H1 (cell line): ENCODE measurements around the gene SIN3B. TPM values are rescaled to one million over a fixed set of nuclear protein-coding genes. Genes with fewer than 3 reads are reported as not detected.

Experiments
- CTCF ChIA-PET: fragments of 300-600 bp; sonication (Branson Sonifier 250); formaldehyde crosslinking; loops from one replicate; lab custom pipeline; 2021; ENCODE audit not compliant: partially characterized antibody; lab: Charles Lee
- POLR2A ChIA-PET: fragments of 300-600 bp; sonication (Branson Sonifier 250); formaldehyde crosslinking; loops from one replicate; lab custom pipeline; 2021; ENCODE audit warnings: inconsistent platforms; ENCODE audit not compliant: partially characterized antibody; lab: Charles Lee
- DNase-seq, 2 experiments: peaks; one replicate each; pipeline versions ENCODE4 v3.0.0 to v3.0.0-alpha.2; 2010 to 2022; ENCODE audit warnings: low spot score in 2 of 2, low read depth in 1 of 2, mixed read lengths in 1 of 2
- FAIRE-seq: peaks from 2 replicates; lab custom pipeline; 2011; peaks lifted over from hg19 to GRCh38; lab: Jason Lieb, UNC
- H2AFZ ChIP-seq: 2 replicates; pipeline ENCODE4 v1.8.1; 2012; ENCODE audit warnings: low read length, inconsistent platforms
- H2AK5ac ChIP-seq: 2 replicates; pipeline ENCODE4 v1.6.1; 2013; ENCODE audit warnings: low read depth, low read length
- H2BK120ac ChIP-seq: replicated peaks from 2 replicates; pipeline ENCODE3; 2013; ENCODE audit warnings: low read depth, low read length, inconsistent platforms
- H2BK12ac ChIP-seq: 2 replicates; pipeline ENCODE4 v1.6.1; 2013; ENCODE audit warnings: low read depth, low read length
- H2BK15ac ChIP-seq: 2 replicates; pipeline ENCODE4 v1.6.1; 2013; ENCODE audit warnings: low read length
- H2BK20ac ChIP-seq: 2 replicates; pipeline ENCODE4 v1.6.1; 2013; ENCODE audit warnings: low read length
- H2BK5ac ChIP-seq: 2 replicates; pipeline ENCODE4 v1.6.1; 2013; ENCODE audit warnings: low read depth, low read length
- H3K14ac ChIP-seq: 2 replicates; pipeline ENCODE4 v1.6.1; 2013; ENCODE audit warnings: inconsistent platforms; ENCODE audit not compliant: insufficient read length
- H3K18ac ChIP-seq: 2 replicates; pipeline ENCODE4 v1.6.1; 2013; ENCODE audit warnings: low read length; ENCODE audit errors: extremely low read depth
- H3K23ac ChIP-seq: 2 replicates; pipeline ENCODE4 v1.6.1; 2013; ENCODE audit warnings: inconsistent platforms; ENCODE audit not compliant: insufficient read length
- H3K23me2 ChIP-seq: 2 replicates; pipeline ENCODE4 v1.6.1; 2013; ENCODE audit warnings: low read depth, low read length
- H3K27ac ChIP-seq: 2 replicates; pipeline ENCODE4 v1.6.1; 2011; ENCODE audit warnings: low read depth, low read length, inconsistent platforms
- H3K27me3 ChIP-seq, 4 experiments: replicated peaks in 1 of 4; 1 replicate in 1 of 4; 2 replicates in 3 of 4; pipeline versions ENCODE4 v1.6.1 to v1.8.1; 2011 to 2013; ENCODE audit warnings: low read length in 3 of 4, mild to moderate bottlenecking in 3 of 4, inconsistent platforms in 2 of 4, mixed read lengths in 2 of 4, moderate library complexity in 1 of 4; ENCODE audit not compliant: control insufficient read depth in 3 of 4, insufficient read depth in 3 of 4; ENCODE audit errors: extremely low read depth in 1 of 4
- H3K36me3 ChIP-seq, 4 experiments: 2 replicates each; pipeline versions ENCODE4 v1.6.1 to v1.8.1; 2011 to 2013; ENCODE audit warnings: mild to moderate bottlenecking in 4 of 4, low read length in 3 of 4, moderate library complexity in 2 of 4, control low read depth in 1 of 4, inconsistent platforms in 1 of 4; ENCODE audit not compliant: insufficient read depth in 4 of 4, control insufficient read depth in 2 of 4
- H3K4ac ChIP-seq: replicated peaks from 2 replicates; pipeline ENCODE3; 2013; ENCODE audit warnings: low read length, low read depth, mixed read lengths, inconsistent platforms; ENCODE audit not compliant: insufficient read length
- H3K4me1 ChIP-seq, 4 experiments: replicated peaks in 1 of 4; 1 replicate in 1 of 4; 2 replicates in 3 of 4; pipeline versions ENCODE4 v1.6.1 to v1.8.1; 2011 to 2013; ENCODE audit warnings: low read length in 3 of 4, inconsistent platforms in 2 of 4, mixed read lengths in 1 of 4; ENCODE audit not compliant: insufficient read depth in 4 of 4, control insufficient read depth in 3 of 4
- H3K4me2 ChIP-seq, 2 experiments: 2 replicates each; pipeline versions ENCODE4 v1.6.1 to v1.8.1; 2011 to 2013; ENCODE audit warnings: low read depth in 2 of 2, low read length in 2 of 2, control low read depth in 1 of 2, inconsistent platforms in 1 of 2, mild to moderate bottlenecking in 1 of 2; ENCODE audit not compliant: insufficient read depth in 1 of 2
- H3K4me3 ChIP-seq, 4 experiments: fragments of 200-600, 300-600 bp in 1 of 4; sonication (generic), shearing (Covaris generic), sonication (Bioruptor Twin) in 1 of 4; 2 replicates each; pipeline versions ENCODE4 v1.5.1 to v1.8.1; 2011 to 2016; ENCODE audit warnings: low read length in 4 of 4, low read depth in 3 of 4, control low read depth in 2 of 4, inconsistent platforms in 2 of 4, mild to moderate bottlenecking in 2 of 4, mixed read lengths in 1 of 4, moderate library complexity in 1 of 4; ENCODE audit not compliant: insufficient read depth in 2 of 4; ENCODE audit errors: extremely low read depth in 1 of 4
- H3K56ac ChIP-seq: replicated peaks from 2 replicates; pipeline ENCODE3; 2013; ENCODE audit warnings: low read depth, mild to moderate bottlenecking, mixed read lengths, low read length, inconsistent platforms; ENCODE audit not compliant: insufficient read length
- H3K79me1 ChIP-seq: 2 replicates; pipeline ENCODE4 v1.6.1; 2013; ENCODE audit warnings: low read depth, low read length, control low read depth
- H3K79me2 ChIP-seq, 2 experiments: 2 replicates each; pipeline versions ENCODE4 v1.6.1 to v1.8.1; 2012 to 2013; ENCODE audit warnings: low read length in 2 of 2, mild to moderate bottlenecking in 2 of 2, inconsistent platforms in 1 of 2; ENCODE audit not compliant: insufficient read depth in 2 of 2, control insufficient read depth in 1 of 2
- H3K9ac ChIP-seq, 4 experiments: replicated peaks in 1 of 4; 1 replicate in 1 of 4; 2 replicates in 3 of 4; pipeline versions ENCODE4 v1.6.1 to v1.8.1; 2011 to 2013; ENCODE audit warnings: low read depth in 3 of 4, low read length in 3 of 4, control low read depth in 2 of 4, mild to moderate bottlenecking in 2 of 4, moderate library complexity in 2 of 4, inconsistent platforms in 1 of 4; ENCODE audit errors: extremely low read depth in 1 of 4
- H3K9me3 ChIP-seq, 2 experiments: 2 replicates each; pipeline versions ENCODE4 v1.6.1 to v1.8.1; 2012 to 2013; ENCODE audit warnings: mild to moderate bottlenecking in 2 of 2, moderate library complexity in 2 of 2, control low read depth in 1 of 2, inconsistent platforms in 1 of 2, low read depth in 1 of 2, low read length in 1 of 2, mixed read lengths in 1 of 2; ENCODE audit not compliant: insufficient read depth in 2 of 2
- H4K20me1 ChIP-seq, 2 experiments: replicated peaks in 1 of 2; 2 replicates each; pipeline versions ENCODE3 to v1.8.1; 2011 to 2013; ENCODE audit warnings: inconsistent platforms in 2 of 2, low read length in 2 of 2, mild to moderate bottlenecking in 1 of 2; ENCODE audit not compliant: insufficient read depth in 2 of 2, control insufficient read depth in 1 of 2
- H4K5ac ChIP-seq: 2 replicates; pipeline ENCODE4 v1.6.1; 2013; ENCODE audit warnings: low read length, low read depth, mixed read lengths, inconsistent platforms; ENCODE audit not compliant: insufficient read length
- H4K8ac ChIP-seq: 2 replicates; pipeline ENCODE4 v1.8.0; 2013; ENCODE audit warnings: mild to moderate bottlenecking, moderate library complexity, low read length, inconsistent platforms; ENCODE audit not compliant: insufficient read depth; ENCODE audit errors: extremely low read depth
- H4K91ac ChIP-seq: replicated peaks from 2 replicates; pipeline ENCODE3; 2013; ENCODE audit warnings: low read length, mixed read lengths, inconsistent platforms; ENCODE audit not compliant: insufficient read length
- ATF2 ChIP-seq: IDR thresholded peaks from 2 replicates; pipeline ENCODE4 v1.6.1; 2012; ENCODE audit warnings: low read length, inconsistent platforms
- CREB1 ChIP-seq: IDR thresholded peaks from 2 replicates; pipeline ENCODE4 v1.6.1; 2012; ENCODE audit warnings: inconsistent platforms
- SIN3A ChIP-seq, 2 experiments: IDR thresholded peaks in 1 of 2; conservative IDR thresholded peaks in 1 of 2; 2 replicates each; pipeline ENCODE4 v1.6.1; 2011 to 2012; ENCODE audit warnings: low read length in 2 of 2, improper control_type of control experiment in 1 of 2, low read depth in 1 of 2, mild to moderate bottlenecking in 1 of 2
- SP4 ChIP-seq: IDR thresholded peaks from 2 replicates; pipeline ENCODE4 v1.6.1; 2012; ENCODE audit warnings: low read length, inconsistent platforms
- WGBS, 2 experiments: shearing (Covaris generic) in 1 of 2; methylation state at CpG; one replicate each; pipeline versions ENCODE4 v1.1.6 to v1.1.7; 2013 to 2015; ENCODE audit warnings: low lambda C conversion rate in 2 of 2, mixed read lengths in 2 of 2, inconsistent platforms in 1 of 2, low coverage in 1 of 2, missing lambda C conversion rate in 1 of 2; ENCODE audit not compliant: insufficient replicate concordance in 2 of 2, insufficient coverage in 1 of 2, insufficient read length in 1 of 2; ENCODE audit errors: extremely low coverage in 1 of 2, missing lambda C conversion rate in 1 of 2; 5-methylcytosine and 5-hydroxymethylcytosine counted together
- polyA plus RNA-seq, 7 experiments: library from polyadenylated mRNA; depleted of rRNA in 3 of 7; stranded (reverse) in 5 of 7; unstranded in 2 of 7; fragments of >200 nt in 5 of 7; fragments of 200-250 nt in 2 of 7; gene quantifications; 1 replicate in 5 of 7; 2 replicates in 1 of 7; 4 replicates in 1 of 7; pipeline versions ENCODE4 v1.2.1 to v1.2.3, GENCODE V29; 2011 to 2013; ENCODE audit warnings: missing spikeins in 2 of 7, mixed read lengths in 2 of 7
- total RNA-seq: library from RNA; stranded (reverse); fragmentation: NEBNext Ultra II Directional; extraction: Animal tissue kit (Norgen Biotek cat#: 25700); gene quantifications from 2 replicates; pipeline ENCODE4 v1.2.1, GENCODE V29; 2021

The SIN3B gene
- total and polyA plus RNA-seq, 2 of the 8 experiments (the other 6 are each of a cell fraction or from before 2014, with no cell fraction given): 29.5 to 71.1 TPM

- no peaks in the 10 kb centered on the region for H4K20me1 ChIP-seq
- no peak overlapping the region for H2BK20ac ChIP-seq
- H3K18ac ChIP-seq: no peak overlapping the region
- no peak overlapping the region for H3K56ac ChIP-seq
- no peak overlapping the region for H3K4ac ChIP-seq
- H2BK15ac ChIP-seq: no peak overlapping the region
- H3K14ac ChIP-seq: no peak overlapping the region
- H3K23ac ChIP-seq: no peak overlapping the region
- no peak overlapping the region for H4K91ac ChIP-seq
- H3K27me3 ChIP-seq: no peaks in the 10 kb centered on the region
- no peak overlapping the region for H3K9ac ChIP-seq
- no peak overlapping the region for H2BK5ac ChIP-seq
- H4K5ac ChIP-seq: no peak overlapping the region
- POLR2A ChIA-PET: no interaction called here
- no peak overlapping the region for H2AK5ac ChIP-seq
- H3K79me2 ChIP-seq: no peaks in the 10 kb centered on the region
- no peaks in the 10 kb centered on the region for H3K4me1 ChIP-seq
- no peaks in the 10 kb centered on the region for H3K79me1 ChIP-seq
- DNase-seq (no peak), FAIRE-seq (no peak)
- H3K36me3 ChIP-seq: no peaks in the 10 kb centered on the region
- 94% methylated on average over 3 of the region's 3 CpGs; no CpG with 5 or more reads in 1 of the 2 experiments for WGBS, 2 experiments
- CTCF ChIA-PET: interaction anchor here (1.1 to 1.2 kb wide), 2 partner anchors 14 to 38 kb away, joined by 3 to 5 read pairs; no protein-coding TSS in a partner anchor
- no peak overlapping the region for H3K4me2 ChIP-seq
- no peak overlapping the region for H3K27ac ChIP-seq
- no peak overlapping the region for H3K4me3 ChIP-seq
- no peak overlapping the region for H2BK120ac ChIP-seq
- H4K8ac ChIP-seq: no peak overlapping the region
- no peak overlapping the region for H2BK12ac ChIP-seq
- H3K9me3 ChIP-seq: no peaks in the 10 kb centered on the region
- H3K23me2 ChIP-seq: no peaks in the 10 kb centered on the region
- H2AFZ ChIP-seq: no peak overlapping the region
- TF ChIP-seq SIN3A (conservative IDR thresholded peaks at IDR 0.05 in 1 of 2, IDR thresholded peaks at IDR 0.05 in 1 of 2; ENCODE audit: low read depth in 1 of 2, low read length in 2 of 2): no peak
- TF ChIP-seq ATF2: no peak
- TF ChIP-seq SP4: no peak
- no peak for TF ChIP-seq CREB1
Measured at GRCh38 chr19:16797876-16798275, 31.3 kb upstream of the SIN3B start.
